MM.1S (cell line): Measurements from ENCODE around the gene HSPB2.
"Not testable (repeated sequence)": the region's sequence is repeated elsewhere in the genome, so short reads cannot be mapped to it uniquely, and the experiment has no call there.

ENCODE experiments used
- DNase-seq: peaks from one replicate; pipeline ENCODE4 v3.0.0-alpha.2; 2015
- H2AFZ ChIP-seq: fragments of 300-600 bp; sonication (generic); 2 replicates; pipeline ENCODE4 v1.6.0; 2016; ENCODE audit warnings: antibody characterized with exemption, low read length
- H3F3A ChIP-seq: fragments of 300-600 bp; sonication (generic); 2 replicates; pipeline ENCODE4 v1.6.1; 2016; ENCODE audit warnings: mild to moderate bottlenecking, antibody characterized with exemption, low read length, moderate library complexity, mixed read lengths; ENCODE audit not compliant: insufficient read depth
- H3K27ac ChIP-seq: fragments of 300-600 bp; sonication (generic); 2 replicates; pipeline ENCODE4 v1.5.1; 2016; ENCODE audit warnings: mild to moderate bottlenecking, low read length
- H3K27me3 ChIP-seq: fragments of 300-600 bp; sonication (generic); replicated peaks from 2 replicates; pipeline ENCODE4 v1.6.0; 2016; ENCODE audit warnings: low read length; ENCODE audit not compliant: insufficient read depth
- H3K36me3 ChIP-seq: fragments of 300-600 bp; sonication (generic); replicated peaks from 2 replicates; pipeline ENCODE4 v1.6.1; 2016; ENCODE audit warnings: mild to moderate bottlenecking, low read length, mixed read lengths; ENCODE audit not compliant: insufficient read depth
- H3K4me1 ChIP-seq: fragments of 300-600 bp; sonication (generic); 2 replicates; pipeline ENCODE4 v1.6.1; 2016; ENCODE audit warnings: low read length, mixed read lengths
- H3K4me2 ChIP-seq: fragments of 300-600 bp; sonication (generic); 2 replicates; pipeline ENCODE4 v1.6.0; 2016; ENCODE audit warnings: low read depth, low read length
- H3K4me3 ChIP-seq: fragments of 300-600 bp; sonication (generic); 2 replicates; pipeline ENCODE4 v1.5.1; 2016; ENCODE audit warnings: low read length, mixed read lengths
- H3K79me2 ChIP-seq: fragments of 300-600 bp; sonication (generic); 2 replicates; pipeline ENCODE4 v1.6.1; 2016; ENCODE audit warnings: mixed run types, low read length, mixed read lengths
- H3K9ac ChIP-seq: fragments of 300-600 bp; sonication (generic); 2 replicates; pipeline ENCODE4 v1.6.1; 2016; ENCODE audit warnings: low read length, mixed read lengths
- H3K9me2 ChIP-seq: fragments of 300-600 bp; sonication (generic); replicated peaks from 2 replicates; pipeline ENCODE4 v1.6.1; 2016; ENCODE audit warnings: mild to moderate bottlenecking, low read length, mixed read lengths; ENCODE audit not compliant: insufficient read depth
- H3K9me3 ChIP-seq: fragments of 300-600 bp; sonication (generic); replicated peaks from 2 replicates; pipeline ENCODE4 v1.6.1; 2016; ENCODE audit warnings: mild to moderate bottlenecking, low read length, mixed read lengths; ENCODE audit not compliant: insufficient read depth
- H4K20me1 ChIP-seq: fragments of 300-600 bp; sonication (generic); 2 replicates; pipeline ENCODE4 v1.6.1; 2016; ENCODE audit warnings: mild to moderate bottlenecking, low read length, moderate library complexity, mixed read lengths; ENCODE audit not compliant: insufficient read depth
- EZH2 ChIP-seq: fragments of 300-600 bp; sonication (generic); optimal IDR thresholded peaks from 2 replicates; pipeline ENCODE3; 2017; ENCODE audit warnings: low read depth, mild to moderate bottlenecking, antibody characterized with exemption, low read length, mixed read lengths
- EZH2phosphoT487 ChIP-seq: fragments of 300-600 bp; sonication (generic); IDR thresholded peaks from 2 replicates; pipeline ENCODE4 v1.6.1; 2018; ENCODE audit warnings: antibody characterized with exemption, low read length
- TF ChIP-seq, protein P1 (sequence below): fragments of 300-600 bp; sonication (generic); IDR thresholded peaks from 2 replicates; pipeline ENCODE4 v1.5.1; 2016; ENCODE audit warnings: antibody characterized with exemption, low read length, mixed read lengths

HSPB2 gene

DNA sequence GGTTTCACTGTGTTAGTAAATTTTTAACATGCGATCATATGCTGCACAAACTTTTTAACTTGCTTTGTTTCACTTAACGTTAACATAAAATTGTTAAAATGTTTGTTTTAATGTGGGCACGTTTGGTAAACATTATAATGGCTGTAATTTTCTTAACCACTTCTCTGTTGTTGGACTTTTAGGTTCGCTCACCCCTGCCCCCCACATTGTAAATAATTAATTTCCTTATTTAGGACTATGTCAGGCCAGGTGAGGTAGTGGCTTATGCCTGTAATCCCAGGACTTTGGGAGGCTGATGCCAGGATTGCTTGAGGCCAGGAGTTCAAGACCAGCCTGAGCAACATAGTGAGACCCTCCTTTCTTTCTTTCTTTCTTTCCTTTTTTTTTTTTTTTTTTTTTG is 17.9 kb downstream of the HSPB2 start:
- no peak overlapping the region for H3K27ac ChIP-seq
- DNase-seq = no peak
- H4K20me1 ChIP-seq = no peaks in the 10 kb centered on the region
- no peaks in the 10 kb centered on the region for H3K9me3 ChIP-seq
- peaks cover 14% of the 10 kb centered on the region for H3K4me1 ChIP-seq
- no peak overlapping the region for H3K4me2 ChIP-seq
- H3K27me3 ChIP-seq = no peaks in the 10 kb centered on the region
- no peak overlapping the region for H3K4me3 ChIP-seq
- TF ChIP-seq EZH2phosphoT487 = no peak
- TF ChIP-seq, protein P1, sequence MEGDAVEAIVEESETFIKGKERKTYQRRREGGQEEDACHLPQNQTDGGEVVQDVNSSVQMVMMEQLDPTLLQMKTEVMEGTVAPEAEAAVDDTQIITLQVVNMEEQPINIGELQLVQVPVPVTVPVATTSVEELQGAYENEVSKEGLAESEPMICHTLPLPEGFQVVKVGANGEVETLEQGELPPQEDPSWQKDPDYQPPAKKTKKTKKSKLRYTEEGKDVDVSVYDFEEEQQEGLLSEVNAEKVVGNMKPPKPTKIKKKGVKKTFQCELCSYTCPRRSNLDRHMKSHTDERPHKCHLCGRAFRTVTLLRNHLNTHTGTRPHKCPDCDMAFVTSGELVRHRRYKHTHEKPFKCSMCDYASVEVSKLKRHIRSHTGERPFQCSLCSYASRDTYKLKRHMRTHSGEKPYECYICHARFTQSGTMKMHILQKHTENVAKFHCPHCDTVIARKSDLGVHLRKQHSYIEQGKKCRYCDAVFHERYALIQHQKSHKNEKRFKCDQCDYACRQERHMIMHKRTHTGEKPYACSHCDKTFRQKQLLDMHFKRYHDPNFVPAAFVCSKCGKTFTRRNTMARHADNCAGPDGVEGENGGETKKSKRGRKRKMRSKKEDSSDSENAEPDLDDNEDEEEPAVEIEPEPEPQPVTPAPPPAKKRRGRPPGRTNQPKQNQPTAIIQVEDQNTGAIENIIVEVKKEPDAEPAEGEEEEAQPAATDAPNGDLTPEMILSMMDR = no peak
- no peak for TF ChIP-seq EZH2
- peaks cover 13% of the 10 kb centered on the region for H3F3A ChIP-seq
- no peaks in the 10 kb centered on the region for H3K79me2 ChIP-seq
- no peak overlapping the region for H3K9ac ChIP-seq
- H3K9me2 ChIP-seq = no peaks in the 10 kb centered on the region
- H2AFZ ChIP-seq = no peak overlapping the region
- H3K36me3 ChIP-seq = no peaks in the 10 kb centered on the region

DNA sequence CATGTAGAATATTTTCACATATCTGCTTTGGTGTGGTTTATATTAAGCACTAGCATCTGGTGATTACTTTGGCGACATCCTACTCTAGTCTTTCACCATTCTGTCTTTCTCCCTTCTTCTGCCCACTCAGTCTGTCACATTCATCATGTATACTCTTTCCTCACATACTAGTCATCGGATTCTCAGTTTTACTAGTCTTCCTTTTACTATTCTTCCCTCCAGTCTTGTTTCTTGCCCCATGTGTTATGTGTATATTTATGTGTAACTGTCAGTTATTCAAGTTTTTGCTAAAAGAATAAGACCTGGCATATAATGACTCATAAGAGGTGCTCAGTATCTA is 20.0 kb downstream of the HSPB2 start:
- TF ChIP-seq, protein P1 = no peak
- TF ChIP-seq EZH2phosphoT487 = no peak
- no peak for TF ChIP-seq EZH2
- H3K4me3 ChIP-seq = no peak overlapping the region
- no peaks in the 10 kb centered on the region for H3K9me3 ChIP-seq
- H3K9me2 ChIP-seq = no peaks in the 10 kb centered on the region
- no peak overlapping the region for H2AFZ ChIP-seq
- no peak for DNase-seq
- no peaks in the 10 kb centered on the region for H3K27me3 ChIP-seq
- H3F3A ChIP-seq = peaks cover 19% of the 10 kb centered on the region
- H4K20me1 ChIP-seq = no peaks in the 10 kb centered on the region
- H3K27ac ChIP-seq = no peak overlapping the region
- no peaks in the 10 kb centered on the region for H3K36me3 ChIP-seq
- no peaks in the 10 kb centered on the region for H3K79me2 ChIP-seq
- peaks cover 14% of the 10 kb centered on the region for H3K4me1 ChIP-seq
- no peak overlapping the region for H3K4me2 ChIP-seq
- H3K9ac ChIP-seq = no peak overlapping the region

DNA sequence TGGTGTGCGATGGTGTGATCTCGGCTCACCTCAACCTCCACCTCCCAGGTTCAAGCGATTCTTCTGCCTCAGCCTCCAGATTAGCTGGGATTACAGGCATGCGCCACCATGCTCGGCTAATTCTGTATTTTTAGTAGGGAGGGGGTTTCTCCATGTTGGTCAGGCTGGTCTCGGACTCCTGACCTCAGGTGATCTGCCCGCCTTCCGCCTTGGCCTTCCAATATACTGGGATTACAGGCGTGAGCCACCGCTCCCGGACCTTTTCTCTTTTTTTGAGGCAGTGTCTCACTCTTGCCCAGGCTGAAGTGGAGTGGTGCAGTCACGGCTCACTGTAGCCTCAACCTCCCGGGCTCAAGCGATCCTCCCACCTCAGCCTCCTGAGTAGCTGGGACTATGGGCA is 20.6 kb downstream of the HSPB2 start:
- not testable (repeated sequence) for H3K4me2 ChIP-seq, H3K9me2 ChIP-seq, H3K27ac ChIP-seq, H3K79me2 ChIP-seq, H3K4me3 ChIP-seq, DNase-seq, H3K9ac ChIP-seq, H3K27me3 ChIP-seq, H2AFZ ChIP-seq, H3K36me3 ChIP-seq, H4K20me1 ChIP-seq, H3K9me3 ChIP-seq
- H3K4me1 ChIP-seq = peaks cover 17% of the 10 kb centered on the region
- peaks cover 20% of the 10 kb centered on the region for H3F3A ChIP-seq

DNA sequence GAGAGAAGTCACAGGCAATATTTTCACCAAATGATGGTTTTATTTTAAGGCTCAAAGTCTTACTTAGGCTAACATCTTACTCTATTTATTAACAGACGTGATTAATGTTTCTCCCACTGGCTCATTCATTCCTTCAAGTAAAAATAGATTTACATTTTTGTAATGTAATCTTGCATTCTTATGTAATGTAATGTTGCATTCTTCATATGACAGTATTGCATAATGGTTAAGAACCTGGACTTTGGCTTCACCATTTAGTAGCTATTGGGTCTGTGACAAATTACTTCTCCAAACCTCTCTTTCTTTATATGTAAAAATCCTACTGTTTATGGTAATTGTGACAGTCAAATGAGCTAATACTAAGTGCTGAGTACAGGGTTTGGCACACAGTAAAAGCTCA is 21.3 kb downstream of the HSPB2 start:
- DNase-seq = no peak

More for the DNA sequence above, 21.3 kb downstream of the HSPB2 start:
- Histone ChIP-seq H2AFZ (no peak overlapping the region), H3K27ac (no peak overlapping the region), H3K9me3 (no peaks in the 10 kb centered on the region), H3K4me2 (no peak overlapping the region), H3K4me1 (peaks cover 23% of the 10 kb centered on the region), H3K27me3 (no peaks in the 10 kb centered on the region), H3K79me2 (no peaks in the 10 kb centered on the region), H3K4me3 (no peak overlapping the region), H3K36me3 (no peaks in the 10 kb centered on the region), H4K20me1 (no peaks in the 10 kb centered on the region), H3K9me2 (no peaks in the 10 kb centered on the region), H3F3A (peaks cover 26% of the 10 kb centered on the region), H3K9ac (no peak overlapping the region)
- TF ChIP-seq, protein P1 = no peak
- TF ChIP-seq EZH2phosphoT487 (no peak), EZH2 (no peak)
